ENCODE results near the gene HNRNPUL2. TPM values are rescaled to one million over a fixed set of nuclear protein-coding genes. Genes with fewer than 3 reads are reported as not detected.

Gene HNRNPUL2
- total RNA-seq, 2 experiments from 2014 or later: 8.3 to 59.2 TPM

DNA sequence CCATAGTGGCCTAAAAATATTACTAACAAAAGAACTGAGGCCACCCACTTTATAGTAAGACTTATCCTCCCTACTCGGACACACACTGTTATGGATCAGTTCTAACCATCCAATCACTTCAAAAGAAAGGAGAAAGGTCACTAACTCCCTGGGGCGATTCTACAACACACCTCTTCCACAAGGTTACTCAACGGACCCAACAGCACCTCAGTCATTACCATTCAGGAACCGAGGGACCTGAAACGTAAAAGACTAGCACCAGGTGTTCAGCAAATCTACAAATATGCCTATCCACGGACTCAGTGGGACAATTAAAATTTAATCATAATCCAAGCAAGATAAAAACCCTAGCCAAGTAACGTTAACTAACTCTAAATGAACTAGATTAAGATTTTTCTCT lies 1.6 kb downstream of the HNRNPUL2 start:
- DNase-seq (ENCODE audit: low spot score): no peak
- intact Hi-C loops (cut with micrococcal nuclease; ENCODE audit: unreplicated experiment): loop anchor here (2.0 to 10.0 kb wide), 6 partner anchors 19 to 131 kb away; partner anchors contain the start of genes BSCL2, GNG3, LBHD1 and TMEM179B
- ChIA-PET POLR2A (interaction anchor here (1.0 to 1.5 kb wide), 3 partner anchors 9 to 70 kb away, joined by 3 to 5 read pairs (median 4); partner anchors contain the start of gene ZBTB3), CTCF (ENCODE audit: unreplicated experiment) (no interaction called here)
- Histone ChIP-seq H3K4me3 (ENCODE audit: low read depth, low read length, poor library complexity, severe bottlenecking) (peak overlapping the region; percentile 97), H3K27ac (ENCODE audit: low read depth, low read length, poor library complexity, severe bottlenecking) (peak overlapping the region; percentile 93), H3K4me2 (ENCODE audit: low read length) (peak overlapping the region; percentile 75), H3K9me3 (ENCODE audit: low read length) (no peaks in the 10 kb centered on the region), H4K20me1 (ENCODE audit: insufficient read depth, low read length) (peaks cover 35% of the 10 kb centered on the region), H3K9me2 (ENCODE audit: insufficient read depth, low read length) (no peaks in the 10 kb centered on the region), H3K36me3 (ENCODE audit: insufficient read depth, low read length) (peaks cover 61% of the 10 kb centered on the region), H3K79me2 (ENCODE audit: insufficient read depth, low read depth, low read length) (peaks cover 88% of the 10 kb centered on the region), H3K4me1 (ENCODE audit: insufficient read depth, low read length, poor library complexity, severe bottlenecking) (peaks cover 25% of the 10 kb centered on the region), H2AFZ (ENCODE audit: low read length) (no peak overlapping the region)
- BruUV-seq (replicated peaks): TSS peak; percentile 19
- TF ChIP-seq, protein P1, sequence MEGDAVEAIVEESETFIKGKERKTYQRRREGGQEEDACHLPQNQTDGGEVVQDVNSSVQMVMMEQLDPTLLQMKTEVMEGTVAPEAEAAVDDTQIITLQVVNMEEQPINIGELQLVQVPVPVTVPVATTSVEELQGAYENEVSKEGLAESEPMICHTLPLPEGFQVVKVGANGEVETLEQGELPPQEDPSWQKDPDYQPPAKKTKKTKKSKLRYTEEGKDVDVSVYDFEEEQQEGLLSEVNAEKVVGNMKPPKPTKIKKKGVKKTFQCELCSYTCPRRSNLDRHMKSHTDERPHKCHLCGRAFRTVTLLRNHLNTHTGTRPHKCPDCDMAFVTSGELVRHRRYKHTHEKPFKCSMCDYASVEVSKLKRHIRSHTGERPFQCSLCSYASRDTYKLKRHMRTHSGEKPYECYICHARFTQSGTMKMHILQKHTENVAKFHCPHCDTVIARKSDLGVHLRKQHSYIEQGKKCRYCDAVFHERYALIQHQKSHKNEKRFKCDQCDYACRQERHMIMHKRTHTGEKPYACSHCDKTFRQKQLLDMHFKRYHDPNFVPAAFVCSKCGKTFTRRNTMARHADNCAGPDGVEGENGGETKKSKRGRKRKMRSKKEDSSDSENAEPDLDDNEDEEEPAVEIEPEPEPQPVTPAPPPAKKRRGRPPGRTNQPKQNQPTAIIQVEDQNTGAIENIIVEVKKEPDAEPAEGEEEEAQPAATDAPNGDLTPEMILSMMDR (conservative IDR thresholded peaks at IDR 0.05; ENCODE audit: low read length): no peak
- no peak for TF ChIP-seq EZH2phosphoT487 (IDR thresholded peaks at IDR 0.05; ENCODE audit: borderline replicate concordance, low read depth, low read length)

- no peak overlapping the region for H2AFZ ChIP-seq (ENCODE audit: low read length)
- peaks cover 75% of the 10 kb centered on the region for H3K36me3 ChIP-seq (ENCODE audit: insufficient read depth, low read length)
- no peak overlapping the region for H3K27ac ChIP-seq (ENCODE audit: low read depth, low read length, poor library complexity, severe bottlenecking)
- ChIA-PET POLR2A (interaction anchor here (0.6 to 1.3 kb wide), 5 partner anchors 35 to 108 kb away, joined by 3 to 4 read pairs (median 3); partner anchors contain the start of gene STX5), CTCF (ENCODE audit: unreplicated experiment) (no interaction called here)
- H3K9me2 ChIP-seq (ENCODE audit: insufficient read depth, low read length): no peaks in the 10 kb centered on the region
- intact Hi-C loops (cut with micrococcal nuclease; ENCODE audit: unreplicated experiment): loop anchor here (10.0 kb wide), 1 partner anchor 129 kb away; the partner anchor contains the start of gene TUT1
- peaks cover 73% of the 10 kb centered on the region for H3K79me2 ChIP-seq (ENCODE audit: insufficient read depth, low read depth, low read length)
- BruUV-seq (replicated peaks): no TSS peak
- H3K4me2 ChIP-seq (ENCODE audit: low read length): peak overlapping the region; percentile 75
- peak overlapping the region; percentile 97 for H3K4me3 ChIP-seq (ENCODE audit: low read depth, low read length, poor library complexity, severe bottlenecking)
- H3K9me3 ChIP-seq (ENCODE audit: low read length): no peaks in the 10 kb centered on the region
- no peak for DNase-seq (ENCODE audit: low spot score)
- no peak for TF ChIP-seq EZH2phosphoT487 (IDR thresholded peaks at IDR 0.05; ENCODE audit: borderline replicate concordance, low read depth, low read length)
- TF ChIP-seq, protein P1 (conservative IDR thresholded peaks at IDR 0.05; ENCODE audit: low read length): no peak
- H3K4me1 ChIP-seq (ENCODE audit: insufficient read depth, low read length, poor library complexity, severe bottlenecking): peaks cover 16% of the 10 kb centered on the region
- H4K20me1 ChIP-seq (ENCODE audit: insufficient read depth, low read length): peaks cover 35% of the 10 kb centered on the region
Measured at GRCh38 chr11:62724171-62724570, 3.1 kb downstream of the HNRNPUL2 start.

DNA sequence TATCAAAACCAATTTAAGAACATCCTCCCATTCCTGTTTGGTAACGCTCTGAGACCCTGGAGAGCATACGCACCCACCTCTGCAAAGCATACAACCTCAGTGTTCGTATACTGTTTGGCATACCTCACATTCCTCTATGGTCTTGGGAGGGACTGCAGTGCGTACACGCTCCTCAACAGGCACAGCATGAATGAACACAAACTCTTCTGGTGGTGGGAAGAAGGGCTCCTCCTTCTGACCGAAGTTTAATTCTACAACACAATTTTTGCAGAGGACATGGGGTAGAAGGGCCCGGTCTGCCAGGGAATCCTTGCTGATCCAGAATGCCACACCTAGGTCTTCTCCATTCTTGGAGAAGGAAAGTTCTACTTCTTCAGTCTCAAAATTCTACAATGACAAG lies 5.3 kb downstream of the HNRNPUL2 start:
- peaks cover 35% of the 10 kb centered on the region for H4K20me1 ChIP-seq (ENCODE audit: insufficient read depth, low read length)
- no peaks in the 10 kb centered on the region for H3K9me2 ChIP-seq (ENCODE audit: insufficient read depth, low read length)
- no peak for DNase-seq (ENCODE audit: low spot score)
- CTCF ChIA-PET (ENCODE audit: unreplicated experiment): no interaction called here
- intact Hi-C loops (cut with micrococcal nuclease; ENCODE audit: unreplicated experiment): loop anchor here (10.0 kb wide), 1 partner anchor 127 kb away; the partner anchor contains the start of gene TUT1
- TSS peak; percentile 74 for BruUV-seq (replicated peaks)
- TF ChIP-seq EZH2phosphoT487 (IDR thresholded peaks at IDR 0.05; ENCODE audit: borderline replicate concordance, low read depth, low read length): no peak
- TF ChIP-seq, protein P1 (conservative IDR thresholded peaks at IDR 0.05; ENCODE audit: low read length): peak; percentile 45
- H3K4me1 ChIP-seq (ENCODE audit: insufficient read depth, low read length, poor library complexity, severe bottlenecking): peaks cover 16% of the 10 kb centered on the region
- no peak overlapping the region for H3K4me3 ChIP-seq (ENCODE audit: low read depth, low read length, poor library complexity, severe bottlenecking)
- POLR2A ChIA-PET: no interaction called here
- no peaks in the 10 kb centered on the region for H3K9me3 ChIP-seq (ENCODE audit: low read length)
- peaks cover 66% of the 10 kb centered on the region for H3K79me2 ChIP-seq (ENCODE audit: insufficient read depth, low read depth, low read length)
- H3K4me2 ChIP-seq (ENCODE audit: low read length): no peak overlapping the region
- H2AFZ ChIP-seq (ENCODE audit: low read length): no peak overlapping the region
- H3K36me3 ChIP-seq (ENCODE audit: insufficient read depth, low read length): peaks cover 97% of the 10 kb centered on the region
- no peak overlapping the region for H3K27ac ChIP-seq (ENCODE audit: low read depth, low read length, poor library complexity, severe bottlenecking)
